Activated T-helper 17 cell treated with anti-CD3 and anti-CD28 coated beads, Interleukin-2, amount 50 U/mL, for 72 hours (primary cell): Measurements from ENCODE around the gene HIRIP3. TPM values are rescaled to one million over a fixed set of nuclear protein-coding genes. Genes with fewer than 3 reads are reported as not detected.
"Not testable (repeated sequence)": the region's sequence is repeated elsewhere in the genome, so short reads cannot be mapped to it uniquely, and the experiment has no call there.

ENCODE experiments used
- ATAC-seq: fragments of 150-1000 bp; cut with Tn5 transposase; replicated peaks from 2 replicates; pipeline ENCODE4 v1.10.0; 2021; ENCODE audit warnings: mild to moderate bottlenecking, moderate library complexity
- H3K27ac Mint-ChIP-seq: one replicate; pipeline ENCODE4 v1.8.0; 2022; ENCODE audit warnings: mixed read lengths
- H3K27me3 Mint-ChIP-seq: one replicate; pipeline ENCODE4 v1.8.0; 2022; ENCODE audit warnings: mixed read lengths
- H3K36me3 Mint-ChIP-seq: one replicate; pipeline ENCODE4 v1.8.0; 2022; ENCODE audit warnings: low read depth, mild to moderate bottlenecking, mixed read lengths
- H3K4me1 Mint-ChIP-seq: one replicate; pipeline ENCODE4 v1.8.0; 2022; ENCODE audit warnings: mixed read lengths
- H3K4me3 Mint-ChIP-seq: one replicate; pipeline ENCODE4 v1.8.0; 2022; ENCODE audit warnings: mild to moderate bottlenecking, mixed read lengths
- H3K9me3 Mint-ChIP-seq: one replicate; pipeline ENCODE4 v1.8.0; 2022; ENCODE audit warnings: mixed read lengths
- total RNA-seq, 2 donors: library from RNA; stranded (reverse); gene quantifications; one replicate each; pipeline ENCODE4 v1.2.3, GENCODE V29; 2022

HIRIP3 gene
- total RNA-seq, 2 donors from 2014 or later = 23.9 to 34.1 TPM

DNA sequence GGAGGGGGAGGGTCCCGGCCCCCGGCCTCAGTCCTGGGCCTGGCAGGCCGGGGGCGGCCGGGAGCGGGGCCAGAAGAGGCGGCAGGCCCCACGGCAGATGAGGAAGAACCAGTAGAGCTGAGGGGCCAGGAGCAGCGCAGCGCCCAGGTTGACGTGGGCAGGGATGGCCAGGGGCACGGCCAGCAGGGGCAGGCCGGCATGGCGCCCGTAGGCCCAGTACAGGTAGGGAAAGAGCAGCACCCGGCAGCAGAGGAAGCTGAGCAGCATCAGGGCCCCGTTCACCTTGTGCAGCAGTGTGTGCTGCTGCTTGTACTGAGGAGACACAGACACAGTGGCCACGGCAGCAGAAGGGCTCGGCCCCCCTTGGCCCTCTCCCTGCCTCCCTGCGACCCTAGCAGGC, 29.7 kb upstream of the HIRIP3 start:
- peaks cover 32% of the 10 kb centered on the region for H3K27me3 Mint-ChIP-seq
- no peak for ATAC-seq
- no peaks in the 10 kb centered on the region for H3K9me3 Mint-ChIP-seq
- peaks cover 5% of the 10 kb centered on the region for H3K4me1 Mint-ChIP-seq
- no peaks in the 10 kb centered on the region for H3K36me3 Mint-ChIP-seq
- H3K27ac Mint-ChIP-seq = no peak overlapping the region
- H3K4me3 Mint-ChIP-seq = no peak overlapping the region

DNA sequence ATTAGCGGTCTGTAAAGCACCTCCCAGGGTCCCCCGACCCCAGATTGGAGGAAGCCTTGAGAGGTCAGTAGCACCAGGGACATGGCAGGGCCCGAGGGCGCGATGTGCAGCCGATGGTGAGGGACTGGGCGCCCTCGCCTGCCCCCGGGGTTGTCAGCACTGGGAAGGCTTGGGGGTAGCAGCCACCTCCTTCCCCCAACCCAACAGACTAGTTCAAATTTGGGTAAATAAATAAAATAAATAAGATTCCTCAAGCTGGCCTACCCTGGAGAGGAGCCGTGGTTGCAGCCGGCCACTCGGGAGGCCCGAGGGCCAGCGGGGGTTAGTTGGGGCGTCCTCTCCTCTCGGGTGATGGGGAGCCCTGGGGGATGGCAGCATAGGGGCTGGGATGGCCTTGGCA, 29.0 kb upstream of the HIRIP3 start:
- no peaks in the 10 kb centered on the region for H3K36me3 Mint-ChIP-seq
- H3K4me3 Mint-ChIP-seq = no peak overlapping the region
- ATAC-seq = no peak
- H3K27ac Mint-ChIP-seq = no peak overlapping the region
- peaks cover 5% of the 10 kb centered on the region for H3K4me1 Mint-ChIP-seq
- H3K27me3 Mint-ChIP-seq = peaks cover 25% of the 10 kb centered on the region
- H3K9me3 Mint-ChIP-seq = no peaks in the 10 kb centered on the region

DNA sequence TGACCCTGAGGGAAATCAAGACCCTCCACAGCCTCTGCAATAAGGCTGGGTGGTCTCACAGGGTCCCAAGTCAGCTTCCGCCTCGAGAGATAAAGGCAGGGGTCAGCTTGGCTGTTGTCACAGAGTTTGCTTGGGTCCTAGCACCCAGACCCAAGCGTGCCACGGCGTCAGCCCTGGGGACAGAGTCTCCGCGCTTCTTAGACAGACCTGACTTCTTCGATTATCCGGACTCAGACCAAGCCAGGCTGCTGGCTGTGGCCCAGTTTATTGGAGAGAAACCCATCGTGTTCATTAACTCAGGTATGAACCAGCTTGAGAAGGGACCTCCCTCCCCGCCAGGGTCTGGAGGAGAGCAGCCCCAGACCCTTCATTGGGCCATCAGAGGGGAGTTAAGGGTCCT, 28.2 kb upstream of the HIRIP3 start:
- no peak for ATAC-seq
- no peaks in the 10 kb centered on the region for H3K9me3 Mint-ChIP-seq
- H3K4me3 Mint-ChIP-seq = no peak overlapping the region
- H3K36me3 Mint-ChIP-seq = no peaks in the 10 kb centered on the region
- H3K27ac Mint-ChIP-seq = no peak overlapping the region
- H3K4me1 Mint-ChIP-seq = peaks cover 5% of the 10 kb centered on the region
- peaks cover 19% of the 10 kb centered on the region for H3K27me3 Mint-ChIP-seq

DNA sequence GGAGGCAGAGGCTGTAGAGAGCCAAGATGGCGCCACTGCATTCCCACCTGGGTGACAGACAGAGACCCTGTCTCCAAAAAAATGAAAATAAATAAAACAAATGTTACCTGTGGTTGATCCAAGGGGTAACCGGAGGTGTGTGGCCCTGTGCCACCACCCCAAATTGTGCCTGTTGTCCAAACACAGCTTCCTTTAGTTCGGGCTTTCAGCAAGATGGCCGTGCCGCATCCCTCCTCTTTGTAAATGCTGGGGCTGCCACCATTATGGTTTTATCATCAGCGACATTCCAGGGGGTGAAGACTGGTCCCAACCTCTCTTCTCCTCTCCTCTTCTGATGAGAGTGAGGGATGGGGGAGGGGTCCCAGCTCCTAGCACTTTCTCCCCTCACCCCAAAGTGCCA, 27.5 kb upstream of the HIRIP3 start, which contains the start of gene C16orf92:
Gene C16orf92, plus strand, starts transcription at position 312 of the 400 bp plus-strand sequence. CDS start 143 bp downstream, outside the sequence.
- H3K27ac Mint-ChIP-seq = no peak within 1 kb of the TSS

DNA sequence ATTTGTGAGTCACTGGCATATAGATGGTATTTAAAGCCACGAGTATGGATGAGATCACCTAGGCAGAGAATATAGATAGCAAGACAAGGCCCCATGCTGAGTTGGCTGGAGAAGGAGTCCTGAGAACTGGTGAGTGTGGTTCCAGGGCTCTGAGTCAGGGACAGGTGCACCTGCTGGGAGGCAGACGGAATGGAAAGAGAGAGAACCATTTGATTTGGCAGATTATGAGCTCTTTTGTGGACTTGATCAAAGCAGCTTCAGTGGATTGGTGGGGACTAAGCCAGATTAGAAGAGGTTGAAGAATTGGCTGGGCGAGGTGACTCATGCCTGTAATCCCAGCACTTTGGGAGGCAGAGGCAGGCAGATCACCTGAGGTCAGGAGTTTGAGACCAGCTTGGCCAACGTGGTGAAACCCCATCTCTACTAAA, 23.3 kb upstream of the HIRIP3 start:
- H3K36me3 Mint-ChIP-seq = no peaks in the 10 kb centered on the region
- H3K27me3 Mint-ChIP-seq = no peaks in the 10 kb centered on the region
- H3K27ac Mint-ChIP-seq = no peak overlapping the region
- peak; percentile 22 for ATAC-seq
- H3K4me1 Mint-ChIP-seq = peaks cover 5% of the 10 kb centered on the region
- H3K9me3 Mint-ChIP-seq = no peaks in the 10 kb centered on the region
- no peak overlapping the region for H3K4me3 Mint-ChIP-seq

More for the DNA sequence above, 27.5 kb upstream of the HIRIP3 start, which contains the start of gene C16orf92:
- no peaks in the 10 kb centered on the region for H3K36me3 Mint-ChIP-seq
- peaks cover 5% of the 10 kb centered on the region for H3K4me1 Mint-ChIP-seq
- no peak within 1 kb of the TSS for H3K4me3 Mint-ChIP-seq
- H3K9me3 Mint-ChIP-seq = no peaks in the 10 kb centered on the region
- no peak for ATAC-seq
- peaks cover 15% of the 10 kb centered on the region for H3K27me3 Mint-ChIP-seq

DNA sequence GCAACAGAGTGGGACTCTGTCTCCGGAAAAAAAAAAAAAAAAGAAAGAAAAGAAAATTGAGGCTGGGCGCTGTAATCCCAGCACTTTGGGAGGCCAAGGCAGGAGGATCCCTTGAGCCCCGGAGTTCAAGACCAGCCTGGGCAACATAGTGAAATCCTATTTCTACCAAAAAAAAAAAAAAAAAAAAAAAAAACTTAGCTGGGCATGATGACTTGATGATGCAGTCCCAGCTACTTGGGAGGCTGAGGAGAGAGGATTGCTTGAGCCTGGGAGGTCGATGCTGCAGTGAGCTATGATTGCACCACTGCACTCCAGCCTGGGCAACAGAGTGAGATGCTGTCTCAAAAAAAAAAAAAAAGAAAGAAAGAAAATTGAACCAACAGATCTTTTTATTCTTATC, 22.5 kb upstream of the HIRIP3 start:
- not testable (repeated sequence) for H3K36me3 Mint-ChIP-seq, ATAC-seq, H3K9me3 Mint-ChIP-seq, H3K27me3 Mint-ChIP-seq, H3K4me3 Mint-ChIP-seq, H3K4me1 Mint-ChIP-seq, H3K27ac Mint-ChIP-seq

DNA sequence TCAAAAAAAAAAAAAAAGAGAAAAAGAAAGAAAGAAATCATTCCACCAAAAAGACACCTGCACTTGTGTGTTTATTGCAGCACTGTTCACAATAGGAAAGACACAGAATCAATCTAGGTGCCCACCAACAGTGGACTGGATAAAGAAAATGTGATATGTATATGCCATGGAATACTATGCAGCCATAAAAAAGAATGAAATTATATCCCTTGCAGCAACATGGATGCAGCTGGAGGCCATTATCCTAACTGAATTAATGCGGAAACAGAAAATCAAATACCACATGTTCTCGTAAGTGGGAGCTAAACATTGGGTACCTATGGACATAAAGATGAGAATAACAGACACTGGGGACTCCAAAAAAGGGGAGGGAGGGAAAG, 21.9 kb upstream of the HIRIP3 start:
- Mint-ChIP-seq H3K27me3 (no peaks in the 10 kb centered on the region), H3K27ac (no peak overlapping the region), H3K9me3 (no peaks in the 10 kb centered on the region), H3K4me3 (no peak overlapping the region), H3K4me1 (peaks cover 5% of the 10 kb centered on the region), H3K36me3 (no peaks in the 10 kb centered on the region)
- no peak for ATAC-seq

DNA sequence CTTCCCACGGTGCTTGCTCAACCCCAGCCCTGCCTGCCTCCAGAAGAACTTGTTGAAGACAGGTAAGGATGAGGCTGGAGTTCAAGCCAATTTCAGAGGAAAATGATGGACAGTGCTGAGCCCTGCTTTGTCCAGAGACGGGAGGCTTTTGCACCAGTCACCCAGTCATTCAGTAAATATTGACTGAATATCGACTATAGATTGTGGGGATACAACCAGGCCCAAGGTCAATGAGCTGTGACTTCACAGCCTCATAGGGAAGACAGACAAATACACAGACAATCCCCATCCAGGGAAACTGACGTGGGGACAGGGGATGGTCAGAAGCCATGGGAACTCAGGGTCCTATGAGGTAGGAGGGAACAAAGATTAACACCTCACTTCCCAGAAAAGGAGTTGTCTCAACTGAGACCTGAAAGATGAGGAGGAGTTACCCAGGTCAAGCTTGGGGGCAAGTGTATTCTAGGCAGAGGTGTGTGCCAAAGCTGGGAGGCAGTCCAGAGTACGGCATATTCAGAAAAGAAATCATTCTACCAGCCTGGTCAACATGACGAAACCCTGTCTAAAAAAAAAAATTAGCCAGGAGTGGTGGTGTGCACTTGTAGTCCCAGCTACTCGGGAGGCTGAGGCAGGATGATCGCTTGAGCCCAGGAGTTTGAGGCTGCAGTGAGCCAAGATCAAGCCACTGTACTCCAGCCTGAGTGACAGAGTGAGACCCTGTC, 21.3 kb upstream of the HIRIP3 start:
- H3K27ac Mint-ChIP-seq = no peak overlapping the region
- ATAC-seq = no peak
- no peaks in the 10 kb centered on the region for H3K9me3 Mint-ChIP-seq
- peaks cover 10% of the 10 kb centered on the region for H3K4me1 Mint-ChIP-seq
- H3K27me3 Mint-ChIP-seq = peaks cover 4% of the 10 kb centered on the region
- H3K36me3 Mint-ChIP-seq = peaks cover 5% of the 10 kb centered on the region
- H3K4me3 Mint-ChIP-seq = no peak overlapping the region

DNA sequence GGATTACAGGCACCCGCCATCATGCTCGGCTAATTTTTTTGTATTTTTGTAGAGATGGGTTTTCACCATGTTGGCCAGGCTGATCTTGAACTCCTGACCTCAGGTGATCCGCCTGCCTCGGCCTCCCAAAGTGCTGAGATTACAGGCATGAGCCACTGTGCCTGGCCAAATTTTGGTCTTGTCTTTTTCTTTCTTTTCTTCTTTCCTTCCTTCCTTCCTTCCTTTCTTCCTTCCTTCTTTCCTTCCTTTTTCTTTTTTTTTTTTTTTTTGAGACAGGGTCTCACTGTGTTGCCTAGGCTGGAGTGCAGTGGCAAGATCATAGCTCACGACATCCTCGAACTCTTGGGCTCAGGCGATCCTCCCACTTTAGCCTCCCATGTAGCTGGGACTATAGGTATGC, 20.0 kb upstream of the HIRIP3 start:
- H3K4me1 Mint-ChIP-seq, H3K4me3 Mint-ChIP-seq, H3K36me3 Mint-ChIP-seq, H3K27ac Mint-ChIP-seq, H3K9me3 Mint-ChIP-seq, H3K27me3 Mint-ChIP-seq, ATAC-seq: not testable (repeated sequence)

DNA sequence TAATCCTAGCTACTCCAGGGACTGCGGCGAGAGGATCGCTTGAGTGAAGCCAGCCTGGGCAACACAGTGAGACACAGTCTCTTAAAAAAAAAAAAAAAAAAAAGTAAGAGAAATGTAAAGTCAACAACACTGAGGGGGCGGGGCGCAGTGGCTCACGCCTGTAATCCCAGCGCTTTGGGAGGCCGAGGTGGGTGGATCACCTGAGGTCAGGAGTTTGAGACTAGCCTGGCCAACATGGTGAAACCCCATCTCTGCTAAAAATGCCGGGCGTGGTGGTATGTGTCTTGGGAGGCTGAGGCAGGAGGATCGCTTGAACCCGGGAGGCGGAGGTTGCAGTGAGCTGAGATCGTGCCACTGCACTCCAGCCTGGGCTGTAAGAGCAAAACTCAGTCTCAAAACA, 17.2 kb upstream of the HIRIP3 start:
- H3K27me3 Mint-ChIP-seq = peaks cover 17% of the 10 kb centered on the region
- H3K9me3 Mint-ChIP-seq, H3K4me3 Mint-ChIP-seq, ATAC-seq, H3K36me3 Mint-ChIP-seq, H3K4me1 Mint-ChIP-seq, H3K27ac Mint-ChIP-seq: not testable (repeated sequence)

DNA sequence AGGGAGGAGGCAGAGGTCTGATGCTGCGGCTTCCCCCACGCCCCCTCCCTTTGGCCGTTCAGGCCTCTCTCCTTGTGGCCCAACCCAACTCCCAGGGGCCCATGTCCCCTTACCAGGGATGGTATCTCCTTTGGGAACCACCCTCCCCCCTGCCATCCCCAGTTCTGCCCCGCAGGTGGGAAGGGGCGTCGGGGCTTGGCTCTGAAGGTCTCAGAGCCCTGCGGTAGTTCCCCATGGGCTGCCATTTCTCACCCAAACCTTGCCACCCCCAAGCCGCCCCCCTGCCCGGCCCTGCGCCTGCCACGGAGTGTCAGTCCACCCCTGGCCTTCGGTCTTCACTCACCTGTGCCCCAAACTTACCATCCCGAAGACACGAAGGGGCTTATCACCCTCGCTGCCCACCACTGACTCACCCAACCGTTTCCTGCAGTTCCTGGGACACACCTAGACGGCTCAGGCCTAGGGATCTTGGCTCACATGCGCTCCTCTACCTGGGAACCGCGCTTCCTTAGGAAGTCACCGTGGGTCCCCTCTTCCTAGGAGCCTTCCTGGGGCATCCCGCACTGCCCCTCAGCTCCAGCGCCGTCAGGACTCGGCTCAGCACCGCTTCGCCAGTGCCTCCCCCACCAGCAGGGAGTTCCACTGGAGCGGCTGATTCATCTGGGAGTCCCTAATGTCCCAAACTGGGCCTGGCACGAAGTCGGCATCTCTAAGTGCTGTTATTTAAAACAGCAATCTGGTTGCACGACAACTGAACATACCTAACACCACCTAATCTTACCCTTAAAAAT, 16.5 kb upstream of the HIRIP3 start:
- no peaks in the 10 kb centered on the region for H3K9me3 Mint-ChIP-seq
- no peak overlapping the region for H3K27ac Mint-ChIP-seq
- ATAC-seq = no peak

DNA sequence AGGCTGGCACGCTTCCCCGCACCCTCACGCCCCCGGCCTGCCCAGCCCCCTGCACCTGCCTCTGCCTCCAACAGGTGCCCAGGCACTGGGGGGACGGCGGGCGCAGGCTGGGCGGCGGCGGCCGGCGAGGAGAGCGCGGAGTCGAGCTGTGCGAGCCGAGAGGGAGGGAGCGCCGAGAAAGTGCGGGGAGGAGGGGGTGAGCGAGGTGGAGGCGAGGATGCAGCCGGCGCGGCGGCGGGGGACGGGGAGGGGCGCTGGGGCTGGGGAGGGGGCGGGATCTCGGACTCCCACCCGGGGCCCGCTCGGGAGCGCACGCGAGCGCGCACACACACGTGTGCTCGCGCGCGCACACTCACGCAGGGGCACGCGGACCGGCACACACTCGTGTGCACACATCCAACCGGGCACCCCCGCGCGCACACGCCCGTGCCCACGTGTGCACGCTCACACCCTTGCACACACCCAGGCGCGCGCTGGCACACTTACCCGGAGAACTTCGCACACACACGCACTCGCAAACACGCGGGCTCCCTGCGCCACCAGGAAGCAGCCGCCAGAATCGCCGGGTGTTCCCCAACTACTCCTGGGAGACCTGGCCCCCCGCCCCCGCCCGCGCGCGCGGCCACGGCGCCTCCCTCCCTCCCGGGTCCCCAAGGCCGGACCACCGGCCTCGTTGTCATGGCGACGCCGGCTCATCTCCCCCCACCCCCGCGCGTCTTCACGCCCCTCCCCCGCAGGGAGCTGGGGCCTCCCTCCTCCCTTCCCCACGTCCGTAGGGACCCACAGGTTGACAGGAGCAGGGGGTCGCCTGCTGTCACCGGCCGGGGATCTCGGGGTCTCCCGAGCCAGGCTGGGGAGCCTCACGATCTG, 15.7 kb upstream of the HIRIP3 start, which contains the start of gene DOC2A:
Gene DOC2A, minus strand, starts transcription at position 184 of the 870 bp plus-strand sequence. CDS start 805 bp downstream, outside the sequence.
- peaks cover 17% of the 10 kb centered on the region for H3K27me3 Mint-ChIP-seq
- H3K36me3 Mint-ChIP-seq = peaks cover 5% of the 10 kb centered on the region
- peaks cover 4% of the 10 kb centered on the region for H3K4me1 Mint-ChIP-seq
- H3K9me3 Mint-ChIP-seq = no peaks in the 10 kb centered on the region
- H3K27ac Mint-ChIP-seq = no peak within 1 kb of the TSS
- ATAC-seq = peak; percentile 56
- peak within 1 kb of the TSS; percentile 72 for H3K4me3 Mint-ChIP-seq

More for the DNA sequence above, 16.5 kb upstream of the HIRIP3 start:
- peaks cover 4% of the 10 kb centered on the region for H3K4me1 Mint-ChIP-seq
- peak overlapping the region; percentile 72 for H3K4me3 Mint-ChIP-seq
- H3K36me3 Mint-ChIP-seq = peaks cover 5% of the 10 kb centered on the region
- H3K27me3 Mint-ChIP-seq = peaks cover 17% of the 10 kb centered on the region

DNA sequence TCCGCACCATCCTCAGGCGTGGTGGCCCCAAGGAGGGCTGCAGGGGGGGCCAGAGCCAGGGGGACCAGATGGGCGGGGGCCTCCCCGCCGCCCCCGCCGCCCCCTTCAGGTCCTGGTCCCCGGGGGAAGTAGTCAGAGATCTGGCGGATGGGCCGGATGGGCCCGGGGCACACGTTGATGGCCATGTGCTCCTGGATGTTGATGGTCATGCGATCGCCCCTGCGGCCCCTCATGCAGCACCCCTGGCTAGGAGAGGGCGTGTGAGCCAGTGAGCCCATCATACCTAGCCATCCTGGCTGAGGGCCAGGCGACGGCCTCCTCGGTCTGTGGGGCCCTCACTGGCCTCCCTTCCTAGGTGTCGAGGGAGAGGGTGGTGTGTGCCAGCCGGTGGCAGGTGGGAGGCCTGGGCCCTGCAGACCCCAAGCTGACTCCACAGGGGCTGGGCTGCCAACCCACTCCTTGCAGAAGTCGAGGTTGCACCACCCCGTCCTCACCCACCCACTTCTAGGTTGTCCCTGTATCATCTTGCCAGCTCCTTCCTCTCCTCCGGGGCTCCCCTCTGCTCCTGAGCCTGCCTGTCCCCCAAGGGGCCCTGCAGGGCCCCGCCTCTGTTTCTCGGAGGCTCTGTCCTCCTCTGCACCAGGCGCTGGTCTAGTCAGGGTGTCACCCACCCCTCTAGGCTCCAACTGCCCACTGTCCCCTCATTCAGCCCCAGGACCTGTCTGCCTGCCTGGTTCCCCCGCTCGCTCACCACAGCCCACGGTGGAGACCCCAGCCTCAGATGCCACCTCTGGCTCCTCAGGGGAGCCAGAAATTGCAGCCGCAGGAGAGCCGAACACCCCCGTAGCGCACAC, 14.8 kb upstream of the HIRIP3 start:
- Mint-ChIP-seq H3K27ac (no peak overlapping the region), H3K27me3 (peaks cover 17% of the 10 kb centered on the region), H3K9me3 (no peaks in the 10 kb centered on the region), H3K4me3 (peak overlapping the region; percentile 52), H3K36me3 (peaks cover 5% of the 10 kb centered on the region), H3K4me1 (peaks cover 4% of the 10 kb centered on the region)
- ATAC-seq = no peak
